GM13976 (cell line): ENCODE measurements around the gene TSPOAP1.
"Not testable (repeated sequence)": the region's sequence is repeated elsewhere in the genome, so short reads cannot be mapped to it uniquely, and the experiment has no call there.

Source experiments
- DNase-seq: peaks from one replicate; pipeline ENCODE4 v3.0.0; 2012; ENCODE audit warnings: low spot score
- CTCF ChIP-seq: IDR thresholded peaks from 2 replicates; pipeline ENCODE4 v1.5.1; 2012; ENCODE audit warnings: borderline replicate concordance, mild to moderate bottlenecking; ENCODE audit not compliant: insufficient read depth; ENCODE audit errors: extremely low read depth, missing control alignments, control extremely low read depth
- in situ Hi-C: fragments of 300-500 bp; cut with MboI; formaldehyde crosslinking; loops from one replicate; pipeline ENCODE4 v1.12.0; 2022; ENCODE audit warnings: low sequenced_read_pairs, mixed read lengths, inconsistent platforms; ENCODE audit not compliant: unreplicated experiment

Gene TSPOAP1

GRCh38 chr17:58348038-58348437 lies 19.4 kb upstream of the TSPOAP1 start:
- DNase-seq, result no peak
- in situ Hi-C loops, result no loop called here
- no peak for TF ChIP-seq CTCF

- no peak for DNase-seq
- in situ Hi-C loops, result no loop called here
These were observed 16.9 kb upstream of the TSPOAP1 start for GRCh38 chr17:58345500-58345899.

GRCh38 chr17:58344791-58345157 lies 16.2 kb upstream of the TSPOAP1 start:
- peak; percentile 53 for TF ChIP-seq CTCF
- in situ Hi-C loops, result no loop called here
- DNase-seq, result no peak

More at GRCh38 chr17:58345500-58345899, 16.9 kb upstream of the TSPOAP1 start:
- TF ChIP-seq CTCF, result no peak

DNA sequence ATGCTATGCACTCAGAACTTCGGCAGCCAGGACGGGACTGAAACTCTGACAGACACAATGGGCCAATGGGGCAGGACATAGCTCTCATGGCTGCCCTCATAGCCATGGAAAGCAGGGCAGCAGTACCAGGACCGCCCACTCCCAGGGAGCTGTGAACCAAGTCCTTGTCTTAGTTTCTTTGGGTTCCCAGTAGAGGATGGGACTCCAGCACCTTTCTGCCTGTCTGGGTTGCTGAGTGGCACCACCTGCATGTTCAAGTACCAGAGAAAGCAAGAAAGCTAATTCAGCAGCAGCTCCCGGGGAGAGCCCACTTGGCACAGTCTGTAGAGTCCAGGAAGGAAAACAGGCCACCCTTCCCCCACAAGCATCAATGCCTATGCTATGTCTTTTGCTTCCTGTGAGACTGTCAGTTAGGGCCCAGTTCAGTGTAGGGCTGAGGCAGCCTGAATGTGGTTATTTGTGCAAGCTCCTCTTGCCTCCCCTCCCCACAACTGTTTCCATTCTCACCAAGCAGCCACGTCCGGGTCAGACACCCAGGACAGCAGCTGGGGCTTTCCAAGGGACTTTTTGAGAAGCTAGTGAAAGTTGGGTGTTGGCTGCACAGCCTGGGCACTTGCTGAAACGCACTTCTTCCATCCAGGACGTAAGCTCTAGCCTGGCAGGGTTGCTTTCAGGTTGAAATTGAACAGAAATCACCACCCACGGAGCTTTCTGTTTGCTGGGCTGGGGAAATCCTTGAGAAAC lies 15.6 kb upstream of the TSPOAP1 start:
- peak; percentile 77 for DNase-seq
- in situ Hi-C loops, result no loop called here
- TF ChIP-seq CTCF, result no peak

DNA sequence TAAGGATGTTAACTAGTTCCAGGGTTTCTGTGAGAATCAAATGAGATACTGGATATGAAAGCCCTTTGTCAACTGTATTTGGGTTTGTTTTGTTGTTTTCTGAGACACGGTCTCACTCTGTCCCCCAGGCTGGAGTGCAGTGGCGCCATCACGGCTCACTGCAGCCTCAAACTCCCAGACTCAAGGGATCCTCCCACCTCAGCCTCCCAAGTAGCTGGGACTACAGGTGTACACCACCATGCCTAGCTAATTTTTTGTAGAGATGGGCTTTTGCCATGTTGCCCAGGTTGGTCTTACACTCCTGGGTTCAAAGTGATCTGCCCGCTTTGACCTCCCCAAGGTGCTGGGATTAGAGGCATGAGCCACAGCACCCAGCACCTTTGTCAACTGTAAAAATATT lies 14.5 kb upstream of the TSPOAP1 start:
- no peak for TF ChIP-seq CTCF
- no peak for DNase-seq
- in situ Hi-C loops, result no loop called here

DNA sequence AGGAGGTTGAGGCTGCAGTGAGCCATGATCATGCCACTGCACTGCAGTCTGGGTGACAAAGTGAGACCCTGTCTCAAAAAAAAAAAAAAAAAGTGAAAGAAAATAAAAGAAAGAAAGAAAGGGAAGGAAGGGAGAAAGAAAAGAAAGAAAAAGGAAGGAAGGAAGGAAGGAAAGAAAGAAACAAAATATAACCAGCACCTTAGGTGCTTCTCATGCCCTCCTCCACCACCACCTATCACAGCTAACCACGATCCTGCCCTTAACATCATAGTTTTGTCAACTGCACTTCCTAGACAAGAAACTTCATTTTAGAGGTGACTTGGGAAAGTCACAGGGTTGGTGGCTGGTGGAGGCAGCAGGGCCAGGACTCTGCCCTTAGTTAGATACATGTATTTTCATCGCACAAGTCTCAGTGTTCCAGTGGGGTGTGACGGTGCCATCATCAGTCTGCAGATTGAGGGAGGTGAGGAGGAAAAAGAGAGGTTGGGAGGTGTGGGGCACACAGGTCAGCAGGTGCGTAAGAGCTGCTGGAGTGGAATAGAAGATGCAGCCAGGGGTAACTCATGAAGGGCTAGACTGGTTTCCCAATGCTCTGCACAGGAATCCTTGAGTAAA lies 13.4 kb upstream of the TSPOAP1 start:
- in situ Hi-C loops, result no loop called here
- no peak for TF ChIP-seq CTCF
- DNase-seq, result no peak

- DNase-seq, in situ Hi-C loops: not testable (repeated sequence)
These were observed 12.7 kb upstream of the TSPOAP1 start for GRCh38 chr17:58341136-58341860.
